K562 (cell line): ENCODE measurements around the gene SEC23A. TPM values are rescaled to one million over a fixed set of nuclear protein-coding genes. Genes with fewer than 3 reads are reported as not detected.

ENCODE experiments used
- ATAC-seq: fragments of 200-7000 bp; cut with Tn5 transposase; 3 replicates; pipeline ENCODE4 v1.9.1; 2020; ENCODE audit warnings: moderate library complexity
- BruUV-seq: library from RNA; stranded (reverse); fragments of 400-500 nt; replicated peaks from 2 replicates; lab custom pipeline; 2021; lab: Mats Ljungman, UMichigan
- CTCF ChIA-PET: fragments of 300-600 bp; formaldehyde crosslinking; extraction: SDS; loops from one replicate; lab custom pipeline; 2021; ENCODE audit warnings: low intra/inter-chr PET ratio; lab: Yijun Ruan, JAX
- POLR2A ChIA-PET: fragments of 300-600, 350-650 bp; sonication (Branson Sonifier 250); formaldehyde crosslinking; extraction: SDS; loops from one replicate; lab custom pipeline; 2021; ENCODE audit warnings: antibody characterized with exemption, inconsistent platforms; lab: Yijun Ruan, JAX
- DNase-seq, 4 experiments: peaks; one replicate each; pipeline versions ENCODE4 v3.0.0 to v3.0.0-alpha.2; 2011 to 2018; ENCODE audit warnings: low spot score in 3 of 4, mixed read lengths in 3 of 4; ENCODE audit errors: extremely low read depth in 1 of 4
- FAIRE-seq: peaks from 2 replicates; lab custom pipeline; 2011; peaks lifted over from hg19 to GRCh38; lab: Jason Lieb, UNC
- H2AFZ ChIP-seq: 2 replicates; pipeline ENCODE4 v1.6.0; 2011; ENCODE audit warnings: low read depth, low read length, control low read depth, inconsistent platforms
- H3K27ac ChIP-seq: fragments of 200-600 bp; 3 replicates; pipeline ENCODE4 v1.8.0; 2011; ENCODE audit warnings: low read depth, mild to moderate bottlenecking, control low read depth, inconsistent platforms, low read length, moderate library complexity, mixed read lengths; ENCODE audit errors: extremely low read depth
- H3K27me3 ChIP-seq, 2 experiments: fragments of 300-600 bp in 1 of 2; 2 replicates in 1 of 2; 3 replicates in 1 of 2; pipeline versions ENCODE4 v1.6.0 to v1.8.0; 2011; ENCODE audit warnings: inconsistent platforms in 2 of 2, low read length in 2 of 2, mild to moderate bottlenecking in 1 of 2, mixed read lengths in 1 of 2, moderate library complexity in 1 of 2; ENCODE audit not compliant: control insufficient read depth in 2 of 2, insufficient read depth in 2 of 2
- H3K36me3 ChIP-seq: fragments of 300-600 bp; 3 replicates; pipeline ENCODE4 v1.8.0; 2011; ENCODE audit warnings: mild to moderate bottlenecking, low read length, inconsistent platforms; ENCODE audit not compliant: control insufficient read depth, insufficient read depth
- H3K4me1 ChIP-seq, 2 experiments: fragments of 200-600 bp in 1 of 2; replicated peaks in 1 of 2; 2 replicates in 1 of 2; 3 replicates in 1 of 2; pipeline versions ENCODE4 v1.5.1 to v1.8.0; 2011; ENCODE audit warnings: inconsistent platforms in 2 of 2, low read length in 2 of 2, mild to moderate bottlenecking in 1 of 2, mixed read lengths in 1 of 2, moderate library complexity in 1 of 2; ENCODE audit not compliant: control insufficient read depth in 2 of 2, insufficient read depth in 2 of 2
- H3K4me2 ChIP-seq: 2 replicates; pipeline ENCODE4 v1.6.1; 2011; ENCODE audit warnings: low read length, control low read depth, inconsistent platforms, mixed read lengths; ENCODE audit not compliant: insufficient read depth
- H3K4me3 ChIP-seq: fragments of 200-600 bp; sonication (generic), shearing (Covaris generic); 2 replicates; pipeline ENCODE4 v1.5.1; 2016; ENCODE audit warnings: control low read depth, inconsistent platforms
- H3K79me2 ChIP-seq: fragments of 200-600 bp; 3 replicates; pipeline ENCODE4 v1.8.0; 2011; ENCODE audit warnings: low read length, inconsistent platforms; ENCODE audit not compliant: control insufficient read depth, insufficient read depth
- H3K9ac ChIP-seq, 2 experiments: 2 replicates each; pipeline versions ENCODE4 v1.6.0 to v1.6.1; 2011; ENCODE audit warnings: low read depth in 2 of 2, low read length in 2 of 2, control low read depth in 1 of 2, inconsistent platforms in 1 of 2, mild to moderate bottlenecking in 1 of 2, mixed read lengths in 1 of 2; ENCODE audit not compliant: insufficient read depth in 1 of 2
- H3K9me1 ChIP-seq: one replicate; pipeline ENCODE4 v1.6.0; 2011; ENCODE audit warnings: inconsistent platforms, mild to moderate bottlenecking, low read length, moderate library complexity; ENCODE audit not compliant: control insufficient read depth, insufficient read depth
- H3K9me3 ChIP-seq: replicated peaks from 2 replicates; pipeline ENCODE4 v1.5.1; 2011; ENCODE audit warnings: low read depth, low read length, inconsistent platforms; ENCODE audit not compliant: control insufficient read depth, insufficient read depth
- H4K20me1 ChIP-seq: replicated peaks from 2 replicates; pipeline ENCODE4 v1.6.1; 2011; ENCODE audit warnings: low read length, inconsistent platforms, mixed read lengths; ENCODE audit not compliant: control insufficient read depth, insufficient read depth
- C11orf30 ChIP-seq: fragments of 450-650 bp; IDR thresholded peaks from 2 replicates; pipeline ENCODE4 v1.6.1; 2016; ENCODE audit warnings: low read depth, mild to moderate bottlenecking
- CBFA2T3 ChIP-seq: fragments of 450-650 bp; IDR thresholded peaks from 2 replicates; pipeline ENCODE4 v1.6.1; 2017
- CBX3 ChIP-seq, 2 experiments: IDR thresholded peaks; 1 replicate in 1 of 2; 2 replicates in 1 of 2; pipeline ENCODE4 v1.6.1; 2012; ENCODE audit warnings: inconsistent platforms in 2 of 2, low read length in 2 of 2, borderline replicate concordance in 1 of 2, control low read depth in 1 of 2
- HDAC1 ChIP-seq, 2 experiments: fragments of 450-650 bp; IDR thresholded peaks; 2 replicates each; pipeline ENCODE4 v1.6.1; 2016 to 2017; ENCODE audit warnings: inconsistent platforms in 1 of 2, mild to moderate bottlenecking in 1 of 2, moderate library complexity in 1 of 2
- KDM1A ChIP-seq, 2 experiments: fragments of 450-650 bp; IDR thresholded peaks; 2 replicates each; pipeline ENCODE4 v1.6.1; 2016; ENCODE audit warnings: mild to moderate bottlenecking in 2 of 2
- MAFF ChIP-seq: IDR thresholded peaks from 2 replicates; pipeline ENCODE4 v1.6.1; 2012; ENCODE audit warnings: low read length, improper control_type of control experiment
- RUNX1 ChIP-seq: sonication (generic); IDR thresholded peaks from 2 replicates; pipeline ENCODE4 v1.6.1; 2016; ENCODE audit warnings: antibody characterized with exemption, low read depth
- TEAD4 ChIP-seq, 2 experiments: sonication (generic) in 1 of 2; formaldehyde crosslinking in 1 of 2; IDR thresholded peaks; 2 replicates each; pipeline versions ENCODE4 v1.6.1 to v1.8.0; 2012 to 2022; ENCODE audit warnings: borderline replicate concordance in 1 of 2, inconsistent platforms in 1 of 2, low read length in 1 of 2, mild to moderate bottlenecking in 1 of 2, missing genetic modification reagents in 1 of 2
- ZNF277 ChIP-seq: fragments of 250-450 bp; sonication (Bioruptor Pico); IDR thresholded peaks from 2 replicates; pipeline ENCODE4 v1.8.0; 2022; ENCODE audit warnings: inconsistent platforms, mild to moderate bottlenecking, moderate library complexity, borderline replicate concordance
- ZNF316 ChIP-seq: fragments of 450-650 bp; IDR thresholded peaks from 2 replicates; pipeline ENCODE4 v1.6.1; 2016
- ZNF354B ChIP-seq: fragments of 250-450 bp; sonication (Bioruptor Pico); IDR thresholded peaks from 2 replicates; pipeline ENCODE4 v1.4.0; 2020
- ZNF512 ChIP-seq: IDR thresholded peaks from 2 replicates; pipeline ENCODE4 v1.6.1; 2016; ENCODE audit warnings: missing genetic modification characterization, missing compliant biosample characterization
- WGBS: fragments of 100-300 bp; shearing (Covaris generic); methylation state at CpG from one replicate; pipeline ENCODE4 v1.1.6; 2016; ENCODE audit warnings: low coverage, mixed read lengths; ENCODE audit not compliant: insufficient coverage; ENCODE audit errors: missing lambda C conversion rate; 5-methylcytosine and 5-hydroxymethylcytosine counted together
- in situ Hi-C: fragments of 300-500 bp; cut with MboI; formaldehyde crosslinking; loops from 4 replicates; pipeline ENCODE4 v1.15.0; 2018; ENCODE audit warnings: inconsistent platforms, mixed read lengths
- intact Hi-C: fragments of 100-400 bp; cut with micrococcal nuclease; formaldehyde crosslinking; loops from 2 replicates; pipeline ENCODE4 v1.14.2; 2022
- polyA plus RNA-seq, 8 experiments: library from polyadenylated mRNA; depleted of rRNA in 4 of 8; stranded (reverse) in 5 of 8; unstranded in 3 of 8; fragments of >200 nt; fragmentation: Nextera tagmentation in 2 of 8; fragmentation: Illumina TruSeq in 1 of 8; extraction: Ambion mirVana in 2 of 8; extraction: Trizol in 1 of 8; gene quantifications; 2 replicates each; pipeline versions ENCODE4 v1.2.1 to v1.2.3, GENCODE V29; 2011 to 2014; ENCODE audit warnings: inconsistent platforms in 1 of 8, missing spikeins in 1 of 8
- total RNA-seq, 7 experiments: library from RNA; depleted of rRNA in 6 of 7; stranded (reverse); fragments of >200 nt in 6 of 7; fragmentation: Illumina TruSeq in 2 of 7; extraction: Trizol in 2 of 7; gene quantifications; 2 replicates each; pipeline versions ENCODE4 v1.2.1 to v1.2.3, GENCODE V29; 2011 to 2021; ENCODE audit warnings: low replicate concordance in 1 of 7
- TF ChIP-seq, protein P1 (sequence below), 2 experiments: fragments of 450-650 bp in 1 of 2; sonication (generic) in 1 of 2; formaldehyde crosslinking in 1 of 2; IDR thresholded peaks in 1 of 2; conservative IDR thresholded peaks in 1 of 2; 2 replicates each; pipeline versions ENCODE4 v1.6.1 to v1.8.1; 2016 to 2023; ENCODE audit warnings: mild to moderate bottlenecking in 2 of 2, moderate library complexity in 2 of 2, inconsistent platforms in 1 of 2, missing genetic modification reagents in 1 of 2
- TF ChIP-seq, protein P2 (sequence below): fragments of 250-450 bp; sonication (Bioruptor Pico); IDR thresholded peaks from 2 replicates; pipeline ENCODE4 v1.8.0; 2021; ENCODE audit warnings: mild to moderate bottlenecking, moderate library complexity

Gene SEC23A
- total and polyA plus RNA-seq, 9 of the 15 experiments (the other 6 are each of a cell fraction or from before 2014, with no cell fraction given): 5.5 to 47.0 (median 14.5) TPM

GRCh38 chr14:39109893-39110715 lies 7.1 kb upstream of the SEC23A start (continued):
- 0 out of 4 replicates have a peak, but pooled peaks of 1 of the 2 experiments have one; percentile 17 for TF ChIP-seq HDAC1 (IDR thresholded peaks at IDR 0.05)
- 0 out of 4 replicates have a peak, but pooled peaks have one; percentile 25 to 26 for TF ChIP-seq KDM1A (IDR thresholded peaks at IDR 0.05)
- peak; percentile 25; the same call in 1 of the 2 replicates for TF ChIP-seq TEAD4 (IDR thresholded peaks at IDR 0.05; ENCODE audit: low read length)
- no peak for TF ChIP-seq TEAD4 (CRISPR knock-in tag; IDR thresholded peaks at IDR 0.05; ENCODE audit: borderline replicate concordance)
- TF ChIP-seq CBFA2T3: peak; percentile 74
- TF ChIP-seq, protein P1, sequence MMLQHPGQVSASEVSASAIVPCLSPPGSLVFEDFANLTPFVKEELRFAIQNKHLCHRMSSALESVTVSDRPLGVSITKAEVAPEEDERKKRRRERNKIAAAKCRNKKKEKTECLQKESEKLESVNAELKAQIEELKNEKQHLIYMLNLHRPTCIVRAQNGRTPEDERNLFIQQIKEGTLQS (IDR thresholded peaks at IDR 0.05): no peak
- TF ChIP-seq, protein P1 (CRISPR knock-in tag; conservative IDR thresholded peaks at IDR 0.05): no peak

DNA sequence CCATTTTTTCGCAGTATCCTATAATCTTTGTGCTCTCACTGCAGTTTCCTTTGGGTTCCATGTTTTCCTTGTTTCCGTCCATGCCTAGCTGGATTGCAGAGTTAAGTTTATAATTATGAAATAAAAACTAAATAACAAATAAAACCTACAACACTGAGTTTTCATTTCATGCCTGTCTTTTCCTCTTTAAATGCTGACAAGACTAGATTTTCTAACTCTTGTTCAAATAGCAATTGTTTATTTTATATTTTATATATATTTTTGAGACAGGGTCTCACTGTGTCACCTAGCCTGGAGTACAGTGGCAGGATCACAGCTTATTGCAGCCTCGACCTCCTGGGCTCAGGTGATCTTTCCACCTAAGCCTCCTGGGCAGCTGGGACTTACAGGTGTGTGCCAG lies 5.8 kb upstream of the SEC23A start:
- H3K27me3 ChIP-seq: no peaks in the 10 kb centered on the region
- no peak overlapping the region for H3K4me3 ChIP-seq
- H2AFZ ChIP-seq: no peak overlapping the region
- H3K79me2 ChIP-seq: peaks cover 2% of the 10 kb centered on the region; the same call in 1 of the 3 replicates
- H4K20me1 ChIP-seq: no peaks in the 10 kb centered on the region
- H3K36me3 ChIP-seq: no peaks in the 10 kb centered on the region
- WGBS: 48% methylated on average over 3 of the region's 3 CpGs
- POLR2A ChIA-PET: no interaction called here
- TF ChIP-seq CBX3 (IDR thresholded peaks at IDR 0.05; ENCODE audit: borderline replicate concordance in 1 of 2, low read length in 2 of 2): no peak
- no peak for TF ChIP-seq RUNX1
- no peak for TF ChIP-seq ZNF512
- TF ChIP-seq, protein P2, sequence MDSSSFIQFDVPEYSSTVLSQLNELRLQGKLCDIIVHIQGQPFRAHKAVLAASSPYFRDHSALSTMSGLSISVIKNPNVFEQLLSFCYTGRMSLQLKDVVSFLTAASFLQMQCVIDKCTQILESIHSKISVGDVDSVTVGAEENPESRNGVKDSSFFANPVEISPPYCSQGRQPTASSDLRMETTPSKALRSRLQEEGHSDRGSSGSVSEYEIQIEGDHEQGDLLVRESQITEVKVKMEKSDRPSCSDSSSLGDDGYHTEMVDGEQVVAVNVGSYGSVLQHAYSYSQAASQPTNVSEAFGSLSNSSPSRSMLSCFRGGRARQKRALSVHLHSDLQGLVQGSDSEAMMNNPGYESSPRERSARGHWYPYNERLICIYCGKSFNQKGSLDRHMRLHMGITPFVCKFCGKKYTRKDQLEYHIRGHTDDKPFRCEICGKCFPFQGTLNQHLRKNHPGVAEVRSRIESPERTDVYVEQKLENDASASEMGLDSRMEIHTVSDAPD: no peak
- peak; percentile 79 for TF ChIP-seq ZNF316
- peak; percentile 54 for TF ChIP-seq C11orf30
- TF ChIP-seq ZNF354B: no peak
- TF ChIP-seq MAFF: 0 out of 2 replicates have a peak, but pooled peaks have one; percentile 9
- TF ChIP-seq ZNF277: no peak
- TF ChIP-seq, all 486 proteins: peak for 3
- Histone ChIP-seq H3K9me3 (no peaks in the 10 kb centered on the region), H3K9ac (no peak overlapping the region), H3K4me1 (no peaks in the 10 kb centered on the region; a peak in 2 of 5 replicates), H3K27ac (no peak overlapping the region), H3K9me1 (no peaks in the 10 kb centered on the region), H3K4me2 (no peak overlapping the region)
- intact Hi-C loops: loop anchor here (5.0 kb wide), 1 partner anchor 259 kb away; no protein-coding TSS in a partner anchor
- FAIRE-seq (no peak), ATAC-seq (no peak), DNase-seq (no peak)
- in situ Hi-C loops: loop anchor here (10.0 kb wide), 1 partner anchor 316 kb away; no protein-coding TSS in a partner anchor
- CTCF ChIA-PET: no interaction called here
- BruUV-seq: no TSS peak
